HepG2 (cell line): ENCODE results near the gene HRG. TPM values are rescaled to one million over a fixed set of nuclear protein-coding genes. Genes with fewer than 3 reads are reported as not detected.
A peak's percentile ranks its signal among the peaks of the same experiment; 100 is the strongest.

ENCODE experiments used
- ATRX ChIP-seq: sonication (generic); formaldehyde crosslinking; IDR thresholded peaks from 2 replicates; pipeline ENCODE4 v1.4.0; 2020; ENCODE audit warnings: missing genetic modification reagents, borderline replicate concordance
- CC2D1A ChIP-seq: sonication (generic); formaldehyde crosslinking; IDR thresholded peaks from 2 replicates; pipeline ENCODE4 v1.8.1; 2023; ENCODE audit warnings: mild to moderate bottlenecking, missing genetic modification reagents
- HCFC1 ChIP-seq: fragments of 150-350 bp; IDR thresholded peaks from 2 replicates; pipeline ENCODE4 v1.6.1; 2014; ENCODE audit warnings: low read depth, low read length
- HIVEP1 ChIP-seq: sonication (generic); formaldehyde crosslinking; IDR thresholded peaks from 2 replicates; pipeline ENCODE4 v1.4.0; 2020; ENCODE audit warnings: mild to moderate bottlenecking, missing genetic modification reagents
- MATR3 ChIP-seq: sonication (generic); formaldehyde crosslinking; IDR thresholded peaks from 2 replicates; pipeline ENCODE4 v1.4.0; 2020; ENCODE audit warnings: missing genetic modification reagents
- MED13 ChIP-seq: sonication (generic); formaldehyde crosslinking; IDR thresholded peaks from 2 replicates; pipeline ENCODE4 v1.5.0; 2020; ENCODE audit warnings: missing genetic modification reagents
- NFKBIZ ChIP-seq: IDR thresholded peaks from 2 replicates; pipeline ENCODE4 v1.6.1; 2018; ENCODE audit warnings: missing genetic modification reagents, missing compliant biosample characterization
- SP5 ChIP-seq: IDR thresholded peaks from 2 replicates; pipeline ENCODE4 v1.6.1; 2016; ENCODE audit warnings: low read depth, borderline replicate concordance
- TARDBP ChIP-seq: sonication (generic); formaldehyde crosslinking; IDR thresholded peaks from 2 replicates; pipeline ENCODE4 v1.8.0; 2022; ENCODE audit warnings: mild to moderate bottlenecking, missing genetic modification reagents
- TEAD3 ChIP-seq: optimal IDR thresholded peaks from 2 replicates; pipeline ENCODE3; 2016; ENCODE audit warnings: borderline replicate concordance
- ZNF253 ChIP-seq: sonication (generic); formaldehyde crosslinking; IDR thresholded peaks from 2 replicates; pipeline ENCODE4 v1.8.0; 2022; ENCODE audit warnings: mild to moderate bottlenecking, missing genetic modification reagents, borderline replicate concordance
- ZNF329 ChIP-seq: sonication (generic); formaldehyde crosslinking; IDR thresholded peaks from 2 replicates; pipeline ENCODE4 v1.9.0; 2021; ENCODE audit warnings: low read depth, mild to moderate bottlenecking, missing genetic modification reagents
- ZNF383 ChIP-seq: sonication (generic); formaldehyde crosslinking; IDR thresholded peaks from 2 replicates; pipeline ENCODE4 v1.4.0; 2020; ENCODE audit warnings: missing genetic modification reagents, mild to moderate bottlenecking, borderline replicate concordance
- ZNF7 ChIP-seq: IDR thresholded peaks from 2 replicates; pipeline ENCODE4 v1.6.1; 2016; ENCODE audit warnings: missing biosample characterization, missing genetic modification reagents
- ZNF737 ChIP-seq: sonication (generic); formaldehyde crosslinking; IDR thresholded peaks from 2 replicates; pipeline ENCODE4 v1.5.0; 2020; ENCODE audit warnings: missing genetic modification reagents, mild to moderate bottlenecking, borderline replicate concordance
- polyA plus RNA-seq, 8 experiments: library from polyadenylated mRNA; depleted of rRNA in 3 of 8; stranded (reverse) in 7 of 8; unstranded in 1 of 8; fragments of >200 nt; fragmentation: Illumina TruSeq in 4 of 8; extraction: Trizol in 4 of 8; gene quantifications; 2 replicates each; pipeline versions ENCODE4 v1.2.1 to v1.2.3, GENCODE V29; 2011 to 2016; ENCODE audit warnings: low read depth in 4 of 8, missing spikeins in 1 of 8, mixed read lengths in 1 of 8; ENCODE audit not compliant: insufficient read depth in 1 of 8
- total RNA-seq, 5 experiments: library from RNA; depleted of rRNA; stranded (reverse); fragments of >200 nt; fragmentation: Illumina TruSeq; extraction: Trizol; gene quantifications; 2 replicates each; pipeline ENCODE4 v1.2.3, GENCODE V29; 2016; ENCODE audit warnings: low read depth in 1 of 5
- TF ChIP-seq, protein P1 (sequence below): sonication (generic); formaldehyde crosslinking; IDR thresholded peaks from 2 replicates; pipeline ENCODE4 v1.5.1; 2020; ENCODE audit warnings: missing genetic modification reagents, mild to moderate bottlenecking, borderline replicate concordance
- TF ChIP-seq, protein P2 (sequence below): sonication (generic); formaldehyde crosslinking; IDR thresholded peaks from 2 replicates; pipeline ENCODE4 v1.5.1; 2020; ENCODE audit warnings: missing genetic modification reagents, mild to moderate bottlenecking, borderline replicate concordance
- TF ChIP-seq, protein P3 (sequence below): sonication (generic); formaldehyde crosslinking; IDR thresholded peaks from 2 replicates; pipeline ENCODE4 v1.8.0; 2022; ENCODE audit warnings: mild to moderate bottlenecking, missing genetic modification reagents, moderate library complexity
- TF ChIP-seq, protein P4 (sequence below): sonication (generic); formaldehyde crosslinking; IDR thresholded peaks from 2 replicates; pipeline ENCODE4 v1.4.0; 2020; ENCODE audit warnings: missing genetic modification reagents
- TF ChIP-seq, protein P5 (sequence below): sonication (generic); formaldehyde crosslinking; IDR thresholded peaks from 2 replicates; pipeline ENCODE4 v1.9.0; 2021; ENCODE audit warnings: missing genetic modification reagents, borderline replicate concordance
- TF ChIP-seq, protein P6 (sequence below): sonication (generic); formaldehyde crosslinking; IDR thresholded peaks from 2 replicates; pipeline ENCODE4 v1.4.0; 2020; ENCODE audit warnings: missing genetic modification reagents; ENCODE audit errors: not compliant biosample characterization

Gene HRG
- total and polyA plus RNA-seq, 2 of the 13 experiments (the other 11 are each of a cell fraction or from before 2014, with no cell fraction given): 0.09 to 0.11 TPM

DNA sequence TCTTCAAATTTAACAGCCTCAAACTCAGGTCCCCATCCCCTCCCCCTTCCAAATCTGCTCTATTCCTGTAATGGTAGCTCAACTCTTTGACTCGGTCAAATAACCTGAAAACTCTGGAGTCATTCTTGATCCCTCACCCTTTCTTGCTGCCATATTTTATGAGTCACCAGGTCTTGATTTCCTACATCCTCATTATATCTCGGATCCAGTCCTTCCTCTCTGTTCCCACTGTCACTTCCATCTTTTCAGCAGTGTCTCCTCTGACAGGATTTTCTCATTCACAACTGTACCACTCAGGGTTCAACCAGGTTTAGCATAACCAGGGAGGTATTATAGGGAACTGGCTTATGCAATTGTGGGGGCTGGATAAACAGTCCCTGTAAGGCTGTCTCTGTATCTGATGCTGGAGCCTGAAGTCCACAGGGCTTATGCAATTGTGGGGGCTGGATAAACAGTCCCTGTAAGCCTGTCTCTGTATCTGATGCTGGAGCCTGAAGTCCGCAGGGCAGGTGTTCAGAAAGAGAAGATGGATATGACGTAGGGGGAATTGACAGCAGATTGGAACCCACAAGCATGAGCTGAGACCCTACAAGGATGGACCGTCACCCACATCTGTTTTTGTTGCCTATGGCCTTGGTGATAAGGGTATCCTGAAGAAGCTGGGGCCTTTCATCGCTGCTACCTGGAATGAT lies 34.7 kb upstream of the HRG start (continued):
- TF ChIP-seq, protein P1, sequence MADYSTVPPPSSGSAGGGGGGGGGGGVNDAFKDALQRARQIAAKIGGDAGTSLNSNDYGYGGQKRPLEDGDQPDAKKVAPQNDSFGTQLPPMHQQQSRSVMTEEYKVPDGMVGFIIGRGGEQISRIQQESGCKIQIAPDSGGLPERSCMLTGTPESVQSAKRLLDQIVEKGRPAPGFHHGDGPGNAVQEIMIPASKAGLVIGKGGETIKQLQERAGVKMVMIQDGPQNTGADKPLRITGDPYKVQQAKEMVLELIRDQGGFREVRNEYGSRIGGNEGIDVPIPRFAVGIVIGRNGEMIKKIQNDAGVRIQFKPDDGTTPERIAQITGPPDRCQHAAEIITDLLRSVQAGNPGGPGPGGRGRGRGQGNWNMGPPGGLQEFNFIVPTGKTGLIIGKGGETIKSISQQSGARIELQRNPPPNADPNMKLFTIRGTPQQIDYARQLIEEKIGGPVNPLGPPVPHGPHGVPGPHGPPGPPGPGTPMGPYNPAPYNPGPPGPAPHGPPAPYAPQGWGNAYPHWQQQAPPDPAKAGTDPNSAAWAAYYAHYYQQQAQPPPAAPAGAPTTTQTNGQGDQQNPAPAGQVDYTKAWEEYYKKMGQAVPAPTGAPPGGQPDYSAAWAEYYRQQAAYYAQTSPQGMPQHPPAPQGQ (CRISPR knock-in tag): no peak; the same call in 1 of the 2 replicates
- no peak for TF ChIP-seq ZNF253 (CRISPR knock-in tag)
- TF ChIP-seq TEAD3 (CRISPR knock-in tag): peak; percentile 62
- TF ChIP-seq SP5 (CRISPR knock-in tag): no peak
- no peak for TF ChIP-seq ZNF383 (CRISPR knock-in tag)
- TF ChIP-seq ZNF737 (CRISPR knock-in tag): no peak
- TF ChIP-seq HIVEP1 (CRISPR knock-in tag): peak; percentile 26; the same call in 1 of the 2 replicates
- TF ChIP-seq, protein P2, sequence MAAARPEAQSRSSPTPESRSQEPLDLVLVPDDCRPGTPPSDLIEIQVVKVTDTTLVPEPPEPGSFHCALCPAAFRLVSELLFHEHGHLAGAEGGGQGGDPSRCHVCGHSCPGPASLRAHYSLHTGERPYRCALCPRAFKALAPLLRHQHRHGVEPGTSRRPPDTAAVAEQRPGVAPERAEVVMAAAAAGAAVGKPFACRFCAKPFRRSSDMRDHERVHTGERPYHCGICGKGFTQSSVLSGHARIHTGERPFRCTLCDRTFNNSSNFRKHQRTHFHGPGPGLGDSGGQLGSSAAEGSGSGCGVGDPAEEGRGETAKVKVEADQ: no peak
- TF ChIP-seq, protein P3, sequence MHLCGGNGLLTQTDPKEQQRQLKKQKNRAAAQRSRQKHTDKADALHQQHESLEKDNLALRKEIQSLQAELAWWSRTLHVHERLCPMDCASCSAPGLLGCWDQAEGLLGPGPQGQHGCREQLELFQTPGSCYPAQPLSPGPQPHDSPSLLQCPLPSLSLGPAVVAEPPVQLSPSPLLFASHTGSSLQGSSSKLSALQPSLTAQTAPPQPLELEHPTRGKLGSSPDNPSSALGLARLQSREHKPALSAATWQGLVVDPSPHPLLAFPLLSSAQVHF (CRISPR knock-in tag): no peak
- TF ChIP-seq, protein P4, sequence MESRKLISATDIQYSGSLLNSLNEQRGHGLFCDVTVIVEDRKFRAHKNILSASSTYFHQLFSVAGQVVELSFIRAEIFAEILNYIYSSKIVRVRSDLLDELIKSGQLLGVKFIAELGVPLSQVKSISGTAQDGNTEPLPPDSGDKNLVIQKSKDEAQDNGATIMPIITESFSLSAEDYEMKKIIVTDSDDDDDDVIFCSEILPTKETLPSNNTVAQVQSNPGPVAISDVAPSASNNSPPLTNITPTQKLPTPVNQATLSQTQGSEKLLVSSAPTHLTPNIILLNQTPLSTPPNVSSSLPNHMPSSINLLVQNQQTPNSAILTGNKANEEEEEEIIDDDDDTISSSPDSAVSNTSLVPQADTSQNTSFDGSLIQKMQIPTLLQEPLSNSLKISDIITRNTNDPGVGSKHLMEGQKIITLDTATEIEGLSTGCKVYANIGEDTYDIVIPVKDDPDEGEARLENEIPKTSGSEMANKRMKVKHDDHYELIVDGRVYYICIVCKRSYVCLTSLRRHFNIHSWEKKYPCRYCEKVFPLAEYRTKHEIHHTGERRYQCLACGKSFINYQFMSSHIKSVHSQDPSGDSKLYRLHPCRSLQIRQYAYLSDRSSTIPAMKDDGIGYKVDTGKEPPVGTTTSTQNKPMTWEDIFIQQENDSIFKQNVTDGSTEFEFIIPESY (CRISPR knock-in tag): peak; percentile 20; the same call in 1 of the 2 replicates
- TF ChIP-seq, protein P5, sequence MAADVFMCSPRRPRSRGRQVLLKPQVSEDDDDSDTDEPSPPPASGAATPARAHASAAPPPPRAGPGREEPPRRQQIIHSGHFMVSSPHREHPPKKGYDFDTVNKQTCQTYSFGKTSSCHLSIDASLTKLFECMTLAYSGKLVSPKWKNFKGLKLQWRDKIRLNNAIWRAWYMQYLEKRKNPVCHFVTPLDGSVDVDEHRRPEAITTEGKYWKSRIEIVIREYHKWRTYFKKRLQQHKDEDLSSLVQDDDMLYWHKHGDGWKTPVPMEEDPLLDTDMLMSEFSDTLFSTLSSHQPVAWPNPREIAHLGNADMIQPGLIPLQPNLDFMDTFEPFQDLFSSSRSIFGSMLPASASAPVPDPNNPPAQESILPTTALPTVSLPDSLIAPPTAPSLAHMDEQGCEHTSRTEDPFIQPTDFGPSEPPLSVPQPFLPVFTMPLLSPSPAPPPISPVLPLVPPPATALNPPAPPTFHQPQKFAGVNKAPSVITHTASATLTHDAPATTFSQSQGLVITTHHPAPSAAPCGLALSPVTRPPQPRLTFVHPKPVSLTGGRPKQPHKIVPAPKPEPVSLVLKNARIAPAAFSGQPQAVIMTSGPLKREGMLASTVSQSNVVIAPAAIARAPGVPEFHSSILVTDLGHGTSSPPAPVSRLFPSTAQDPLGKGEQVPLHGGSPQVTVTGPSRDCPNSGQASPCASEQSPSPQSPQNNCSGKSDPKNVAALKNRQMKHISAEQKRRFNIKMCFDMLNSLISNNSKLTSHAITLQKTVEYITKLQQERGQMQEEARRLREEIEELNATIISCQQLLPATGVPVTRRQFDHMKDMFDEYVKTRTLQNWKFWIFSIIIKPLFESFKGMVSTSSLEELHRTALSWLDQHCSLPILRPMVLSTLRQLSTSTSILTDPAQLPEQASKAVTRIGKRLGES (CRISPR knock-in tag): no peak
- no peak for TF ChIP-seq NFKBIZ (CRISPR knock-in tag)
- no peak for TF ChIP-seq ZNF329 (CRISPR knock-in tag)
- TF ChIP-seq ATRX (CRISPR knock-in tag): no peak
- no peak for TF ChIP-seq MATR3
- no peak for TF ChIP-seq MED13
- TF ChIP-seq ZNF7 (CRISPR knock-in tag): no peak
- no peak for TF ChIP-seq HCFC1
- TF ChIP-seq CC2D1A: no peak
- TF ChIP-seq, protein P6, sequence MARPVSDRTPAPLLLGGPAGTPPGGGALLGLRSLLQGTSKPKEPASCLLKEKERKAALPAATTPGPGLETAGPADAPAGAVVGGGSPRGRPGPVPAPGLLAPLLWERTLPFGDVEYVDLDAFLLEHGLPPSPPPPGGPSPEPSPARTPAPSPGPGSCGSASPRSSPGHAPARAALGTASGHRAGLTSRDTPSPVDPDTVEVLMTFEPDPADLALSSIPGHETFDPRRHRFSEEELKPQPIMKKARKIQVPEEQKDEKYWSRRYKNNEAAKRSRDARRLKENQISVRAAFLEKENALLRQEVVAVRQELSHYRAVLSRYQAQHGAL (CRISPR knock-in tag): no peak
- TF ChIP-seq TARDBP (CRISPR knock-in tag): peak; percentile 96
